HFF-Myc (cell line): ENCODE data around the gene CTDP1.

Source experiments
- DNase-seq: peaks from one replicate; pipeline ENCODE4 v3.0.0-alpha.2; 2011; ENCODE audit warnings: low read depth; ENCODE audit errors: extremely low read depth
- H3K4me3 ChIP-seq: replicated peaks from 2 replicates; pipeline ENCODE4 v1.5.1; 2011; ENCODE audit warnings: low read depth, mild to moderate bottlenecking, control low read depth, low read length
- CTCF ChIP-seq: IDR thresholded peaks from 2 replicates; pipeline ENCODE4 v1.5.1; 2012; ENCODE audit warnings: mild to moderate bottlenecking, low read depth, low read length, control low read depth; ENCODE audit errors: missing control alignments

CTDP1 gene

DNA sequence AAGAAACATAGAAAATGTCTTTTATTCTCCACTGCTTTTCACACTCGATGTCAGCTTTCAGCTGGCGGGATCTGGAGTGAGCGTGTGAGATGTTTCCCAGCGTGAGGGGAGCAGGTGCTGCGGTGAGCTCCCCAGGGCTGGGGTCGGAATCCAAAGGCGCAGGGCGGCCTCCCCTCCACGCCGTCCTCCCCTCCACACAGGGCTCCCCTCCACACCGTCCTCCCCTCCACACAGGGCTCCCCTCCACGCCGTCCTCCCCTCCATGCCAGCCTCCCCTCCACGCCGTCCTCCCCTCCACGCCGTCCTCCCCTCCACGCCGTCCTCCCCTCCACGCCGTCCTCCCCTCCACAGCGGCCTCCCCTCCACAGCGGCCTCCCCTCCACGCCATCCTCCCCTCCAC, 91.2 kb downstream of the CTDP1 start:
- no peak for TF ChIP-seq CTCF
- no peak for DNase-seq
- H3K4me3 ChIP-seq: no peak overlapping the region

DNA sequence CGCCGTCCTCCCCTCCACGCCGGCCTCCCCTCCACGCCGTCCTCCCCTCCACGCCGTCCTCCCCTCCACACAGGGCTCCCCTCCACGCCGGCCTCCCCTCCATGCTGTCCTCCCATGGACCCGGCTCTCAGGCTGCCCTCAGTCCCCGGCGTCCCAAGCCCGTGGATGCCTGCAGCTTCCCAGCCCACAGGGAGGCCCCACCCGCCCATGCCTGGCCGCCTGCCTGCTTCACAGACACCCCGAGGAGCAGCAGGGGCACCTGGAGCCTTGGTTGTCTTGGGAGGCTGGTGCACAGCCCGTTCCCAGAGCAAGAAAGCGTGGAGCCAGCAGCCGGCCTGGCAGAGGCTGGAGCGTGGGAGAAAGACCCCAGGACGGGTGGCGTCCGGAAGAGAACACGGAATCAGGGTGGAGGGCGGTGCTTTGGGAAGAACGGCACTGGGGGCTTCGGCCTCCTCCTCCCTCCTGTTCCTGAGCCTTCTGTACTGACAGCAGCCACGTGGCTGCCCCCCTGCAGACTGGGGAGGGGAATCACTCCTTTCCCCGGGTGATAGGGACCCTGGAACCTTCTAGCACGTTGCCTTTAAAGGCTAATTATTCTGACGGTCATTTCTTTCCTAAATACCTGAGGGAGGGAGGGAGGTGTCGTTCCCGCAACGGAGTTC, 92.0 kb downstream of the CTDP1 start:
- no peak for DNase-seq
- no peak overlapping the region for H3K4me3 ChIP-seq
- no peak for TF ChIP-seq CTCF

GRCh38 chr18:79772108-79772864, 92.7 kb downstream of the CTDP1 start:
- DNase-seq: no peak
- H3K4me3 ChIP-seq: no peak overlapping the region
- TF ChIP-seq CTCF: no peak

GRCh38 chr18:79772865-79773696, 93.5 kb downstream of the CTDP1 start:
- no peak for TF ChIP-seq CTCF
- H3K4me3 ChIP-seq: no peak overlapping the region
- no peak for DNase-seq

DNA sequence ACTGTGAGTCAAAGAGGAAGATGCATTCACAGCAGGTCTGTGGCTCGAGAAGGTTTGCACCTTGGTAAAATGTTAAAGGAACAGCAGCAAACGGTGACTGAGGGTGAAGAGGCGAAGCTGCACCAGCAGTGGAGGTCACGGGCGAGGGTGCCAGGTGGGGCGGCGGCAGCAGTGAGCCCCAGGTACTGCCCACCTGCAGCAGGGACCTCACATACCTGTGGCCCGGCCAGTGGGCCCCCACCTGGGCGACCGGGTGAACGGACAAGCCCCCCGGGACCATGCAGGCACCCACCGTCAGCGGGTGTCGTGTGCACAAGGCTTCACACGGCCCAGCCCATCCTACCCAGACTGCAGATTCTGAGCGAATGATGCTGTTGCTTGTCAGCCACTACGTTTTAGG, 94.5 kb downstream of the CTDP1 start:
- no peak for TF ChIP-seq CTCF
- H3K4me3 ChIP-seq: no peak overlapping the region
- DNase-seq: no peak

DNA sequence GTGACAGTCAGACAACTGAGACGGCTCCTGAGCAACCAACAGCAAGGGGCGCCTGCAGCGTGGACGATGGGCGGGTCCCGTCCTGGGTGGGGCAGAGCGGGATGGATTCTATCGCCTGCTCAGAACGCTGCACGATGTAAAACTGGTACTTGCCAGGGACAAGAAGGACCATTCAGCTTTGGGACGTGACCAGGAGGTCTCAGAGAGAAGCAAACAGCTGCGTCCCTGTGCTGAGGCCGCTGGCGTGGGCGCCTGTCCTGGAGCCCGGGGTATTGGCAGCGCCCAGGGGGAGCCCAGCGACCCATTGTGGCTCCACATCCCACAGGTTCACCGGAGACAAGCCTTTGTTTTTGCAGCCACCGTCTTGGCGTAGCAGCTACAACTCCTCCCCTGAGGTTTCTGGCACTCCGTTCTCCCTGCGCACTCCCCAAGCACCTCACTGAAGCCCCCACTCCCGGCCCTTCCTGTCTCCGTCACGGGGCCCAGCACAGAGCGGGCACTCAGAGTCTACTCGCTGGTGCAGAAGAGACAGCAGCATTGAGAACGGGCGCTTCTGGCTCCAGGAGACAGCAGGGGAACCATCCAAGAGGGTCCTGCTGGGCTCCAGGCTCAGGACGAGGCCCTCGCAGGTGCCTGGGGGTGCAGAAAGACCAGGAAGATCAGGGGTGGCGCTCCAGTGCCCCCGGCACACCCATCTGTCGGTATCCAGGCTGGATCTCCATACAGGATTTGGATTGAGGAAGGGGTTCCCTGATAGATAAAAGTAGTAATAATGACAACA, 96.0 kb downstream of the CTDP1 start:
- TF ChIP-seq CTCF: no peak
- no peak for DNase-seq
- H3K4me3 ChIP-seq: no peak overlapping the region
